Epithelial cell of prostate (primary cell): ENCODE measurements around the gene EIF3L.
A peak's percentile ranks its signal among the peaks of the same experiment; 100 is the strongest.

Experiments
- DNase-seq: peaks from one replicate; pipeline ENCODE4 v3.0.0-alpha.2; 2011; ENCODE audit warnings: low read depth, low spot score
- H3K27ac ChIP-seq: fragments of 450-650 bp; 2 replicates; pipeline ENCODE4 v1.5.1; 2017; ENCODE audit warnings: mild to moderate bottlenecking

Gene EIF3L

GRCh38 chr22:37898441-37899181, 49.4 kb downstream of the EIF3L start:
- DNase-seq, result no peak
- H3K27ac ChIP-seq, result peak overlapping the region; percentile 99

- peak; percentile 90 for DNase-seq
- peak overlapping the region; percentile 100 for H3K27ac ChIP-seq
Observed at GRCh38 chr22:37904572-37905533, 55.6 kb downstream of the EIF3L start.

DNA sequence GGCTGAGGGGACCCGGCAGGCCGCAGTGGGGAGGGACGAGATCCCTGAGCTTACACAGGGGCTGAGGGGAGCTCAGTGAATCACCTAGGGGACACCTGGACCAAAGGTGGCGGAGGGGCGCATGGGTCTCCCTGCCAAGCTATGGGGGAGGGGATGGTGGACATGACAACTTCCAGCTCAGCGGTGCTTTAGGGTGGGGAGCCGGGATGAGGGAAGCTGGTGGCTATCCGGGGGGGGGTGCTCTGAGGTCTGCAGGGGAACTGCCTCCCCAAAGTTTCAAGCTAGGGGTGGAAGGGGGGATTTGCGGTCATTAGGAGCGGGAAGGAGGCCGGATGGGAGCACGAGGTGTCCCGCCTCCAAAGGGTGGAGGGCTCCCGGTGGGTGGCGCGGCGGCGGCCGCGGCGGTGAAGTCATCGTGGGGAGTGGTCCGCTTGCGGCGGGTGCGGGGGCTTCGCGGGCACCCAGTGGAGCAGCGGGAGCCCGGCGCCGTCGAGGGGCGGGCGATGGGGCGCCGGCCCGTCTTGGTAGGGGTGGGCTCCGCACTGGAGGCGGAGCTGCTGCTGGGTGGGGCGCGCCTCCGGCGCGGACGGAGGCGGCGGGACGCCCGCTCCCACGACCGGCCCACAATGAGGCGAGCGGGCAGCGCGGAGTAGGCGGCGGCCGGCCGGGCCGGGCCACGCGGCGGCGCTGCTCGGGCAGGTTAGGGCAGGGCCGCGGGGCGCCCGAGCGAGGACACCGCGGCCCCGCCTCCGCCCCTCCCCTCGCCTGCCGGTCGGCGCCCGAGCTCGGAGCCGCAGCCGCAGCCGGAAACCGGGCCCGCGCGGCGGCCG, 56.5 kb downstream of the EIF3L start, which contains the start of gene MICALL1:
Gene MICALL1 (plus strand): TSS at position 764 of the 830 bp plus-strand sequence. CDS start 126 bp downstream, outside the sequence.
- DNase-seq, result no peak
- peak within 1 kb of the TSS; percentile 100 for H3K27ac ChIP-seq

DNA sequence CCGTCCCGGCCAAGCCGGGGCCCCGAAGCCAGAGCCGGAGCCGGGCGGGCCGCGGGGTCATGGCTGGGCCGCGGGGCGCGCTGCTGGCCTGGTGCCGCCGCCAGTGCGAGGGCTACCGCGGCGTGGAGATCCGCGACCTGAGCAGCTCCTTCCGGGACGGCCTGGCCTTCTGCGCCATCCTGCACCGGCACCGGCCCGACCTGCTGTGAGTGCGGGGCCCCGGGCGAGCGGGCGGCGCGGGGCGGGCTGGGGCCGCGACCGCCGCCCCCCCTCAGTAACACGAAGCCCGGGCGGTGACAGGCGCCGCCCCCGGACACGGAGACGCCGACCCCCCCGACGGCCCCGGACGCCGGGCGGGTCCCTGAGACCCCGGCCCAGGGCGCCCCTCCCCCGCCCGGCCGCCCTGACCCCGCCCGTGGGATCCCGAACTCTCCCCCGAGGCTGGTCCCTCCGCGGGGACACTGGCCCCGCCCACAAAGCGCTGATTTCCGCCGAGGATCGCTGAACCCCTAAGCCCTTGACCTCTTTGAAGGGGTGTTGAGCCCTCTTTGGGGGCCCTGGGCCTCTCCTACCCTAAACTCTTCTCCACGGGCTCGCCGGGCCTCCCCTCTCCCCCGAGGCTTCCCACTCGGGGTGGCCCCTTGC, 57.3 kb downstream of the EIF3L start:
- H3K27ac ChIP-seq, result peak overlapping the region; percentile 100
- DNase-seq, result no peak

DNA sequence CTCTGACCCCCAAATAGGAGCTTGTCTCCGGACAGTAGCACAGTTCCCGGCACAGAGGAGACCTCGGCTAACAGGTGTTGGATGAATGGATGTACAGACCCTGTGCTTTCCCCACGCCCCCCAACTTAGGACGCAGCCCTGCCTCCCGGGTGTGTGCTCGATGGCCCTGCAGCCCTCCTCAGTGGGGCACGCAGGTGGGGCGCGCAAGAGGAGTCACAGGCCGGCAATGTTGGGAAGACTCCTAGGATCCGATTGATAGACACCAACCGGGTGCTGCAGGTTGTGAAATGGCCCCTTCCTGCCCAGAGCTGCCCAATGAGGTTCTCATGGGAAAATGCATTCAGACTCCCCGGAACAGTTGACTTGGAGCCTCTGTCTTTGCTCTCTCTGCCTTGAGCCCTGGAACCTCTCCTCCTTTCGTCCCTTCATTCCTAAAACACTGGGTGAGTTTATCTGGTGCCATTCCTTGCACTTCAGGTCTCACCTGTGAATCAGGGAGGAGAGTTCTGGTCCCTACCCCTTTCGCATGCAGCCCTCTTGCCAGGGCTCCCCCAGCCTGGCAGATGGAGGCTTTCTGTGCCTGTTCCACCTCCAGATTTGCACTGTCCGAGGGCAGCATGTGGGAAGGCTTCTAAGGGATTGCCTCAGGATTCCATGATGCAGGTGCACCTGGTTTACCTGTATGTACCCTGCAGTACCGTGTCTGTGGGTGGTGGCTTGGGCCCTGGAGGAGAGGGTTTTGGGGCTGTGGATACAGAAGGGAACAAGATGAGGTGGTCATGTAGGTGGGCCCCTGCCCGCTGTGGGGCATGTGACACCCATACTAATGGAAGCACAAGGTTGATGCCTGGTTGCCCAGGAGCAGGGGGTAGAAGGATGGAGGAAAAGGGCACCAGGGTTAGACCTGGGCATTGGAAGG, 58.1 kb downstream of the EIF3L start:
- no peak for DNase-seq
- peak overlapping the region; percentile 100 for H3K27ac ChIP-seq

GRCh38 chr22:37909766-37910165, 60.5 kb downstream of the EIF3L start:
- H3K27ac ChIP-seq, result peak overlapping the region; percentile 100
- DNase-seq, result no peak

DNA sequence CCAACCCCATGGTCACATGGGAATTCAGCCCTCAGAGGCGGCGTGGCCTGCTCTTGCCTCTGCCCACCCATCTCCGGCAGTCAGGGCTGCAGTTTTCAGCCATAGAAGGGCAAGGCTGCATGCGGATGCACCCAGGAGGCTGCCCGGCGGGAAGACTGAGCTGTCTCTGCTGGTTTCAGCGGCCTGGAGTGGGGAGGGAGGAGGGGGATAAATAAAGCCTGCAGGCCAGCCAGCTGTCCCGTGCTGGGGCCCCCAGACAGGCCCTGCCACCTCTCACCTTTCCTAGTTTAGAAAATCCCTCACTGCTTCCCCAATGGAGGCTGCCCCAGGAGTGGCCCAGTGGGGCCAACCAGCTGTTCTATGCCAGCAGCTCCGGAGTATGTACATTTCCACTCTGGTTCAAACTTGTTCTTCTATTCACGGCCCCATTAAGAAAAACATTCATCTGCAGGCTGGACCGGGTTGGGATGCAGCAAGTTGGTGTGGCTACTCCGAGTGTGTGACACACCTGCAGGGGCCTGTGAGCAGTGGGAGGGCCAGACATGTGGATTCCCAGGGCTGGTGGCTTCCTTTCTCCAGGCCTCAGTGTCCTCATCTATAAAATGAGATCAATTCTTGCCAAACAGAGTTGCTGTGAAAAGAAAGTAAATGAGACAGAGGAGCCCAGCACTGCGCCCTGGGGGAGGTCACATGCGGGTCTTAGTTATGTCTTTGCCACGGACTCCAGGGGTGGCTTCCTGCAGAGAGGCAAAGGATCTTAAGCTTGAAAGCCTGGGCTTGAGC, 61.9 kb downstream of the EIF3L start:
- DNase-seq, result no peak
- H3K27ac ChIP-seq, result peak overlapping the region; percentile 100

GRCh38 chr22:37911697-37912096, 62.5 kb downstream of the EIF3L start:
- peak overlapping the region; percentile 100 for H3K27ac ChIP-seq
- no peak for DNase-seq

GRCh38 chr22:37912171-37912570, 63.0 kb downstream of the EIF3L start:
- H3K27ac ChIP-seq, result no peak overlapping the region
- no peak for DNase-seq

GRCh38 chr22:37913233-37913721, 64.1 kb downstream of the EIF3L start:
- H3K27ac ChIP-seq, result peak overlapping the region; percentile 19
- no peak for DNase-seq

GRCh38 chr22:37916311-37916710, 67.1 kb downstream of the EIF3L start:
- H3K27ac ChIP-seq, result no peak overlapping the region
- DNase-seq, result no peak

GRCh38 chr22:37917874-37918548, 68.8 kb downstream of the EIF3L start:
- DNase-seq, result no peak
- H3K27ac ChIP-seq, result no peak overlapping the region

DNA sequence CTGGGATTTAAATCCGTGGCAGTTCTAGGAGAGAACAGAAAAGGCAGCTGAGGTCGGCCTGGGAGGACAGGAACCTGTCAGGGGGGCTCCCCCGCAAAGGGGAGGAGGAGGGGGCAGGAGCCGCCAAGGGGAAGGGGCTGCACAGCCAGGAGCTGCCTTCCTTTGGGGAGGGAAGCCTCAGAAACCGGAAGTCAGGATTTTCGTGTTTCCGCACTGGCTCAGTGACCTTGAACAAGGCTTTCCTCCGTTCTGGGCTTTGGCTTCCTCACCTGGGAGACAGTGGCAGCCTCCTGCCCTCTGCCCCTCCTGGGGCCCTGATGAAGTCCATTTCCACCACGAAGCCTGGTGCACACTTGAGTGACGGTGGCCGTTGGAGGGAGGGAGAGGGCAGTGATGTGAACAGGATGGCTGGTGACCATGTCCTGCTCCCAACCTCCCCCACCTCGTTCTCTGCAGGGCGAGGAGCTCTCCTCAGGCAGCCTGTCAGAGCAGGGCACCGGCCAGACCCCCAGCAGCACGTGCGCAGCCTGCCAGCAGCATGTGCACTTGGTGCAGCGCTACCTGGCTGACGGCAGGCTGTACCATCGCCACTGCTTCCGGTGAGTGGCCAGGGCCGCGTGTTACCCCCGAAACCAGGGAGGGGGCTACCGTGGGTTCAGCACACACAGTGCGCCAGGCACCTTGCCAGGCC, 69.5 kb downstream of the EIF3L start:
- H3K27ac ChIP-seq, result no peak overlapping the region
- DNase-seq, result no peak

DNA sequence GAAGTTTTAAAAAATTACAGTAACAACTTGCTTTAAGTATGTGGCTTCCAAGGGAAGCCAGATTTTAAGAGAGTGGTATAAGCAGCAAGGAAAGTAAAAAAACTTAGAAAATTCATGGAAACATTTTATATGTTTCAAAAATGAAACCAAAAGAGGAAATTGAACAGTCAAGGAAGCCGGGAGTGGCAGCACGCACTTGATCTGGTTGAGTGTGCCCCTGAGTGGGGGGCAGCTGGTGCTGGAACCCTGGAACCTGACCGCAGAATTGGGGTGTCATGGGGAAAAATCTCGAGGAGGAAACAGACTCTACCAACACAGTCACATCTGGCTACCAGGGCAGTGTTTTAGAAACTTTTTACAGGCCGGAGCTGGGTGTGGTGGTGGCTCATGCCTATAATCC, 70.9 kb downstream of the EIF3L start:
- no peak for DNase-seq
- no peak overlapping the region for H3K27ac ChIP-seq

GRCh38 chr22:37922191-37922590, 73.0 kb downstream of the EIF3L start:
- H3K27ac ChIP-seq, result no peak overlapping the region
- DNase-seq, result no peak

- no peak overlapping the region for H3K27ac ChIP-seq
- no peak for DNase-seq
Observed at GRCh38 chr22:37923927-37924326, 74.7 kb downstream of the EIF3L start.
